PC-3 (cell line): ENCODE measurements around the gene DYSF.

ENCODE experiments used
- EZH2 ChIP-seq: fragments of 300-600 bp; sonication (generic); IDR thresholded peaks from one replicate; pipeline ENCODE4 v1.6.1; 2017; ENCODE audit warnings: antibody characterized with exemption, mild to moderate bottlenecking, low read length; ENCODE audit not compliant: unreplicated experiment
- EZH2phosphoT487 ChIP-seq: fragments of 300-600 bp; sonication (generic); IDR thresholded peaks from 2 replicates; pipeline ENCODE4 v1.6.1; 2018; ENCODE audit warnings: mild to moderate bottlenecking, antibody characterized with exemption, low read length, borderline replicate concordance

- no peak for TF ChIP-seq EZH2phosphoT487
- TF ChIP-seq EZH2: no peak
These were observed 23.9 kb downstream of the DYSF start for GRCh38 chr2:71477231-71477691.
